GM10847 (cell line): Measurements from ENCODE around the gene LDLRAD2.

ENCODE experiments used
- POLR2A ChIP-seq: IDR thresholded peaks from 2 replicates; pipeline ENCODE4 v1.6.1; 2011; ENCODE audit not compliant: insufficient read length; ENCODE audit errors: extremely low read depth

The LDLRAD2 gene

GRCh38 chr1:21782868-21783678, 29.0 kb upstream of the LDLRAD2 start, which contains the start of gene USP48:
Gene USP48, minus strand, starts transcription at chr1:21783149. Its CDS starts 192 bp downstream, at chr1:21782957.
- TF ChIP-seq POLR2A, result peak; percentile 97

- TF ChIP-seq POLR2A, result no peak
Observed at GRCh38 chr1:21783679-21784603, 28.1 kb upstream of the LDLRAD2 start.

- TF ChIP-seq POLR2A, result no peak
Observed at GRCh38 chr1:21786640-21787039, 25.4 kb upstream of the LDLRAD2 start.

- TF ChIP-seq POLR2A, result no peak
Observed at GRCh38 chr1:21793104-21793503, 19.0 kb upstream of the LDLRAD2 start.

- no peak for TF ChIP-seq POLR2A
Observed at GRCh38 chr1:21794656-21795055, 17.4 kb upstream of the LDLRAD2 start.

- TF ChIP-seq POLR2A, result no peak
Observed at GRCh38 chr1:21795075-21795474, 17.0 kb upstream of the LDLRAD2 start.

- no peak for TF ChIP-seq POLR2A
Observed at GRCh38 chr1:21799730-21800129, 12.3 kb upstream of the LDLRAD2 start.

GRCh38 chr1:21801100-21801499, 11.0 kb upstream of the LDLRAD2 start:
- TF ChIP-seq POLR2A, result no peak

GRCh38 chr1:21804536-21804935, 7.5 kb upstream of the LDLRAD2 start:
- no peak for TF ChIP-seq POLR2A

GRCh38 chr1:21813542-21813941, 1.5 kb downstream of the LDLRAD2 start:
- TF ChIP-seq POLR2A, result no peak

- TF ChIP-seq POLR2A, result no peak
Observed at GRCh38 chr1:21814241-21814918, 2.3 kb downstream of the LDLRAD2 start.

- TF ChIP-seq POLR2A, result no peak
Observed at GRCh38 chr1:21814981-21815582, 3.0 kb downstream of the LDLRAD2 start.

- TF ChIP-seq POLR2A, result no peak
Observed at GRCh38 chr1:21815724-21816321, 3.8 kb downstream of the LDLRAD2 start.

- no peak for TF ChIP-seq POLR2A
Observed at GRCh38 chr1:21816602-21817302, 4.7 kb downstream of the LDLRAD2 start.
